Right atrium auricular region (tissue), 2 donors: ENCODE results near the gene CAPN3. TPM values are rescaled to one million over a fixed set of nuclear protein-coding genes. Genes with fewer than 3 reads are reported as not detected.

ENCODE experiments used
- DNase-seq: peaks from one replicate; pipeline ENCODE4 v3.0.0-alpha.2; 2019; ENCODE audit warnings: low spot score
- H3K27ac ChIP-seq, 2 donors: fragments of 200-600 bp; sonication (generic); 1 replicate in 1 of 2; 2 replicates in 1 of 2; pipeline ENCODE4 v1.5.1; 2016 to 2019
- H3K27me3 ChIP-seq, 2 donors: fragments of 200-600 bp; sonication (generic); one replicate each; pipeline versions ENCODE4 v1.5.1 to v1.6.0; 2017 to 2019
- H3K36me3 ChIP-seq: fragments of 200-600 bp; sonication (generic); one replicate; pipeline ENCODE4 v1.5.1; 2016
- H3K4me1 ChIP-seq, 2 donors: fragments of 200-600 bp; sonication (generic); one replicate each; pipeline versions ENCODE4 v1.5.1 to v1.6.0; 2017 to 2019
- H3K4me3 ChIP-seq, 2 donors: fragments of 200-600 bp; sonication (generic); 1 replicate in 1 of 2; 2 replicates in 1 of 2; pipeline ENCODE4 v1.5.1; 2017 to 2019; ENCODE audit warnings: mild to moderate bottlenecking in 1 of 2, moderate library complexity in 1 of 2
- H3K9me3 ChIP-seq, 2 donors: fragments of 200-600 bp; sonication (generic); one replicate each; pipeline ENCODE4 v1.5.1; 2019
- total RNA-seq, 2 donors: library from RNA; depleted of rRNA; stranded (reverse); fragments of >200 nt; gene quantifications; one replicate each; pipeline ENCODE4 v1.1.0, GENCODE V29; 2016
- TF ChIP-seq, protein P1 (sequence below), 2 donors: fragments of 200-600 bp; sonication (generic); IDR thresholded peaks; one replicate each; pipeline ENCODE4 v1.5.1; 2019; ENCODE audit warnings: antibody characterized with exemption in 2 of 2

The CAPN3 gene
- total RNA-seq, 2 donors from 2014 or later: 5.3 to 8.6 TPM

GRCh38 chr15:42448281-42448680 lies 89.0 kb downstream of the CAPN3 start:
- Histone ChIP-seq H3K4me3 (no peak overlapping the region), H3K36me3 (peaks cover 75% of the 10 kb centered on the region), H3K4me1 (peaks cover 0 to 7% of the 10 kb centered on the region in 2 donors)

DNA sequence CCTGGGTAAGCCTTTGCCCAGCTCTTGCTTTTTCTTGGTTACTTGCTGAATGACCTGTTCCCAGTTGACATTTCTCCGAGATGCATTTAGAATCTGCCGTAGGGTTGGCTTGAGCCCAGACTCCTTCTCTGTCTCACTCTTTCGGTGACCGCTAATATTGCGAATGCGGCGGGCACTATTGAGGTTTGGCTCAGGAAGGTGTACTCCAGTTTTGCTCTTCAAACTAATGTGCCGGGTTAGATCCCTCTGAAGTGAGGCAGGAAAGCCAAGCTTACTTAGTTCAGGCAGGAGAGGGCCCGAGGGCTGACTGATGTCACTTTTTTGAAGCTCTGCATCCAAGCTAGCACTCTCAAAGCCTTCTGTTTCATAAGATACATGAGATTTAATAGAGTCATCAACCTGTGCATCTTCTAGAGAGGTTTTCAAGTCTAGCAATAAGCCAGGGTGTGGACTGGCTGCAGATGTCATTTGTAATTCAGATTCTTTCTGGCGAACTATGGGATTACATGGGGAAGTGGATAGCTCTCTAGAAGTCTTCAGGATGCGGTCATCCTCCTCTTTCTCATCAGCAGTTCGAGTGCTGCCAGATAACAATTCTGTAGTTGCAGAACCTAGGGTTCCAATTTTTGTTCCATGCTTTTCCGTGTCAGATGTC lies 90.6 kb downstream of the CAPN3 start:
- no peaks in the 10 kb centered on the region for H3K9me3 ChIP-seq
- DNase-seq: no peak
- TF ChIP-seq, protein P1, sequence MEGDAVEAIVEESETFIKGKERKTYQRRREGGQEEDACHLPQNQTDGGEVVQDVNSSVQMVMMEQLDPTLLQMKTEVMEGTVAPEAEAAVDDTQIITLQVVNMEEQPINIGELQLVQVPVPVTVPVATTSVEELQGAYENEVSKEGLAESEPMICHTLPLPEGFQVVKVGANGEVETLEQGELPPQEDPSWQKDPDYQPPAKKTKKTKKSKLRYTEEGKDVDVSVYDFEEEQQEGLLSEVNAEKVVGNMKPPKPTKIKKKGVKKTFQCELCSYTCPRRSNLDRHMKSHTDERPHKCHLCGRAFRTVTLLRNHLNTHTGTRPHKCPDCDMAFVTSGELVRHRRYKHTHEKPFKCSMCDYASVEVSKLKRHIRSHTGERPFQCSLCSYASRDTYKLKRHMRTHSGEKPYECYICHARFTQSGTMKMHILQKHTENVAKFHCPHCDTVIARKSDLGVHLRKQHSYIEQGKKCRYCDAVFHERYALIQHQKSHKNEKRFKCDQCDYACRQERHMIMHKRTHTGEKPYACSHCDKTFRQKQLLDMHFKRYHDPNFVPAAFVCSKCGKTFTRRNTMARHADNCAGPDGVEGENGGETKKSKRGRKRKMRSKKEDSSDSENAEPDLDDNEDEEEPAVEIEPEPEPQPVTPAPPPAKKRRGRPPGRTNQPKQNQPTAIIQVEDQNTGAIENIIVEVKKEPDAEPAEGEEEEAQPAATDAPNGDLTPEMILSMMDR (IDR thresholded peaks at IDR 0.05): no peak
- H3K4me1 ChIP-seq: peaks cover 0 to 12% of the 10 kb centered on the region in 2 donors
- H3K4me3 ChIP-seq: peak overlapping the region; percentile 15 to 29
- H3K27ac ChIP-seq: no peak overlapping the region
- peaks cover 66% of the 10 kb centered on the region for H3K36me3 ChIP-seq
- no peaks in the 10 kb centered on the region for H3K27me3 ChIP-seq

More at GRCh38 chr15:42448281-42448680, 89.0 kb downstream of the CAPN3 start:
- no peak for DNase-seq
- TF ChIP-seq, protein P1 (IDR thresholded peaks at IDR 0.05): no peak
- Histone ChIP-seq H3K27me3 (no peaks in the 10 kb centered on the region), H3K27ac (peak overlapping the region in 1 of 2 donors; percentile 42), H3K9me3 (no peaks in the 10 kb centered on the region)

GRCh38 chr15:42450425-42450790 lies 91.1 kb downstream of the CAPN3 start:
- Histone ChIP-seq H3K9me3 (no peaks in the 10 kb centered on the region), H3K27ac (no peak overlapping the region), H3K4me1 (peaks cover 0 to 12% of the 10 kb centered on the region in 2 donors), H3K4me3 (no peak overlapping the region), H3K27me3 (no peaks in the 10 kb centered on the region), H3K36me3 (peaks cover 61% of the 10 kb centered on the region)
- TF ChIP-seq, protein P1 (IDR thresholded peaks at IDR 0.05): no peak
- DNase-seq: no peak

DNA sequence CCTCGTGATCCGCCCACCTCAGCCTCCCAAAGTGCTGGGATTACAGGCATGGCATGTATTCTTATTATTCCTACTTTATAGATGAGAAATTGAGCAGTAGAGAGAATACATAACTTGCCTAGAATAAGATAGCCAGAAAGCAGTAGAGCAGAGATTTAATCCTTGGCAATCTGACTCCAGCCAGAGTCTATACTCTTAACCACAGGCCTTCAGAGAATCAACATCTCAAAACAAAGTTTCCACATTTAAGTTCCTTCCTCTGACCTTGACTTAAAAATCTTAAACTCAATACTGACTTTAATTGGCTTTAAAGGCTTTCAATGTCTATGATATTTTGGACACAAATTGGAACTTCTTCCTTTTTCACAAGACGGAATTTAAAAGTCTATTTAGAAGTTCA lies 94.5 kb downstream of the CAPN3 start:
- Histone ChIP-seq H3K27ac (no peak overlapping the region), H3K4me1 (peaks cover 0 to 34% of the 10 kb centered on the region in 2 donors), H3K4me3 (no peak overlapping the region), H3K9me3 (no peaks in the 10 kb centered on the region), H3K36me3 (peaks cover 36% of the 10 kb centered on the region), H3K27me3 (no peaks in the 10 kb centered on the region)
- DNase-seq: no peak
- TF ChIP-seq, protein P1 (IDR thresholded peaks at IDR 0.05): no peak

DNA sequence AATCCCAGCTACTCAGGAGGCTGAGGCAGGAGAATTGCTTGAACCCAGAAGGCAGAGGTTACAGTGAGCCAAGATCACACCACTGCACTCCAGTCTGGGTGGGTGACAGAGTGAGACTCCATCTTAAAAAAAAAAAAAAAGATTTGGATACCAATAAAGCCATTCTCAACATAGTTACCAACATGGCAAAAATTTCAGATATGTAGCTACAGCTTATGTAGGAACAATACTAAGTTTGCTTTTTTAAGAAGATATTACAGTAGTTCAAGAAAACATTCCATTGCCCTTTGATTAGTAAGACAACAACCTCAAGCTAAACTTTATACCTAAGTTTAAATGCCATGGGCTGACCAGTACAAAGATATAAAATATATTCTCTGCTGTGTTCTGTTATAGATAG lies 97.2 kb downstream of the CAPN3 start:
- H3K27ac ChIP-seq: peak overlapping the region; percentile 88
- H3K36me3 ChIP-seq: peaks cover 10% of the 10 kb centered on the region
- H3K9me3 ChIP-seq: no peaks in the 10 kb centered on the region
- TF ChIP-seq, protein P1 (IDR thresholded peaks at IDR 0.05): no peak
- H3K27me3 ChIP-seq: no peaks in the 10 kb centered on the region
- peak overlapping the region; percentile 43 to 48 for H3K4me3 ChIP-seq
- DNase-seq: no peak
- peaks cover 0 to 44% of the 10 kb centered on the region in 2 donors for H3K4me1 ChIP-seq

DNA sequence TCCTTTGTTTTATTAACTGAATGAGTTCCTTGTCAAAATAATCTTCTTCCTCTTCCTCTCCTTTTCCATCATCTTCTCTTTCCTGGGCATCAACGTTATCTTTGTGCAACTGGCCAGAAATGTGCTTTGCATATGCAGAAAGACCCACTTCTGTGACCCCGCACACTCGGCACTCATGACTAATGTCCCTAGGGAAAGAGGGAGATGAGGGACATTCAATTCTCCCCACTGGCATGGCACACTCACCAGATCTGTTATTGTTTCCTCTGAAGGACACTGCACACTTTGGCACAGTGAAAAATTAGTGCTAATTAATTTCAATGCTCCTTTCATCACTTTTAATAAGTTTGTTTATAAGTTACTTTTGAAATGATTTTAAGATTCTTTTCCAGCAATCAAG lies 97.7 kb downstream of the CAPN3 start:
- Histone ChIP-seq H3K27ac (peak overlapping the region; percentile 88), H3K36me3 (peaks cover 7% of the 10 kb centered on the region), H3K27me3 (no peaks in the 10 kb centered on the region), H3K9me3 (no peaks in the 10 kb centered on the region), H3K4me3 (peak overlapping the region; percentile 43 to 48), H3K4me1 (peaks cover 0 to 45% of the 10 kb centered on the region in 2 donors)
- TF ChIP-seq, protein P1 (IDR thresholded peaks at IDR 0.05): no peak
- DNase-seq: no peak
